GM12873 (cell line): ENCODE data around the gene FBLN7.

Experiments used
- TF ChIP-seq, protein P1 (sequence below): IDR thresholded peaks from 2 replicates; pipeline ENCODE4 v1.5.1; 2012; ENCODE audit warnings: low read depth, mild to moderate bottlenecking, moderate library complexity, low read length, control low read depth; ENCODE audit not compliant: insufficient read depth; ENCODE audit errors: missing control alignments

FBLN7 gene

GRCh38 chr2:112136096-112136495 is 2.1 kb upstream of the FBLN7 start:
- TF ChIP-seq, protein P1, sequence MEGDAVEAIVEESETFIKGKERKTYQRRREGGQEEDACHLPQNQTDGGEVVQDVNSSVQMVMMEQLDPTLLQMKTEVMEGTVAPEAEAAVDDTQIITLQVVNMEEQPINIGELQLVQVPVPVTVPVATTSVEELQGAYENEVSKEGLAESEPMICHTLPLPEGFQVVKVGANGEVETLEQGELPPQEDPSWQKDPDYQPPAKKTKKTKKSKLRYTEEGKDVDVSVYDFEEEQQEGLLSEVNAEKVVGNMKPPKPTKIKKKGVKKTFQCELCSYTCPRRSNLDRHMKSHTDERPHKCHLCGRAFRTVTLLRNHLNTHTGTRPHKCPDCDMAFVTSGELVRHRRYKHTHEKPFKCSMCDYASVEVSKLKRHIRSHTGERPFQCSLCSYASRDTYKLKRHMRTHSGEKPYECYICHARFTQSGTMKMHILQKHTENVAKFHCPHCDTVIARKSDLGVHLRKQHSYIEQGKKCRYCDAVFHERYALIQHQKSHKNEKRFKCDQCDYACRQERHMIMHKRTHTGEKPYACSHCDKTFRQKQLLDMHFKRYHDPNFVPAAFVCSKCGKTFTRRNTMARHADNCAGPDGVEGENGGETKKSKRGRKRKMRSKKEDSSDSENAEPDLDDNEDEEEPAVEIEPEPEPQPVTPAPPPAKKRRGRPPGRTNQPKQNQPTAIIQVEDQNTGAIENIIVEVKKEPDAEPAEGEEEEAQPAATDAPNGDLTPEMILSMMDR = no peak

GRCh38 chr2:112137516-112138158 is 548 bp upstream of the FBLN7 start:
- TF ChIP-seq, protein P1 = no peak

- TF ChIP-seq, protein P1 = no peak
Measured at GRCh38 chr2:112140205-112140802, 2.1 kb downstream of the FBLN7 start.

DNA sequence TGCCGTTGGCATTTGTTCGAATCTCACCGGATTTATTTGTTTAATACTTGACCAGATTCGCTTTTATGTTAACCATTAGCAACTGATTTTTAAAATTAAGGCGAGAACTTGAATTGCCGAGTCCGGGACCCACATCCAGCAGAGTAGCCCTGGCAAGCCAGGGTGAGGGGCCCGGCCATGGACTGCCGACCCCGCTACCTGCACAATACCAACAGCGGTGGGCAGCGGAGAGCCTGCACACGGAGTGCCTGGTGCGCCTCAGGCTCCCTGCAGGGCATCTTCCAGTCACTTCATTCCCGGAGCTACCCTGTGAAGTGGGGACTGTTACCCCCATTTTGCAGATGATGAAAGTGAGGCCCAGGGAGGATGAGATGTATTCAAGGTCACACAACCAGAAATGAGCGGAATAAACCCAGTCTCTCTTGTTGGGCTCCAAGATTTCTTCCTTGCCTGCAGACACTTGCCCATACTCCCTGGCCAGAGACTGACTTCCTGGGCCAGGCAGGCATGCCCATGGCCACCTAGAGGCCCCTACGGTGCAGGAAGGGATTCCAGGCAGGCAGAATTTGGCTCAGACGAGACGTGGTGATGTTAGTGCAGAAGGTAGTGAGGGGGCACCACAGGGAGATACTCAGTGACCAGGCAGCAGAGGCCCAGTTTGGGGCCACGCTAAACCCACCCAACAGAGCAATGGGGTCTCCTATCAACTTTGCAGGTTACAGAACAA is 2.9 kb downstream of the FBLN7 start:
- TF ChIP-seq, protein P1 = no peak

- TF ChIP-seq, protein P1 = no peak
Measured at GRCh38 chr2:112141626-112142007, 3.4 kb downstream of the FBLN7 start.

DNA sequence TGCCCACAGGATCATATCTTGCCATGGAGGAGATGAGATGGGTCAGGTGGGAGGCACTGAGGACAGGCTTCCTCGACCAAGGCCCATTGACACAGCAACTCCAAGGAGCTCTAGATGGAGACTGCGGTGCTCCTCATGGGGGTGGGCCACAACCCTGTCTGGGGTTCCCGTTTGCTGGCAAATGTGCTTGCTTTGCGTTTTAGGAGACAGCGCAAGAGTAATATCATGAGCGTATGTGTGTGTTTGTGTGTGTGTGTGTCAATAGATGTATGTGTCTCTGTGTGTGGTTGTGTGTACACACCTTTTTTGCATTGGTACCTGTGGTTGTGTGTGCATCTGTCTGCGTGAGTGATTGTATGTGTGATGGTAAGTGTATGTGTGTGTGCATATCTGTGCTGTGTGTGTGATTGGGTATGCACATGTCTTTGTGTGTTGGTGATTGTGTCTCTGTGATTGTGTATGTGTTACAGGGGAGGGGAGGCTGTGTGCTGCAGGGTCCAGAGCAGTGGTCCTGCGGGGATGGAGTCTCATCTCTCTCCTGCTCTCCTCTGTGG is 4.4 kb downstream of the FBLN7 start:
- TF ChIP-seq, protein P1 = no peak

DNA sequence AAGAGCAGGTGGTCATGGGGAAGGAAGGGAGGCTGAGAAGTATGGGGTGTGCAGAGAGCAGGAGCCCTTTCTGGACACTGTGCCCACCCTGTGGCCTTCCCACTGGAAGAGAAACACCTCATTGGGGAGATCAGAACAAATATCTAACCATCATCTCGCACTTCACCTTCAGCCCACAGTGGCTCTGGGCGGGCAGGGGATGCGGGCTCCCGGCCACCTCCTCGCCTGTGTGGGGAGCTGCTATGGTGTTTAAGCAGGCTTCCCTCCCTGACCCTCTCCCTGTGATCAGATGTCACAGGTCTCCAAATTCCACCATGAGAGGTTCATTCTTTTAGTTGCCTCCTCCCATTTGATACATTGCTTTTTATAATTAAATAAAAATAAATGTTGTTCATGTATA is 5.0 kb downstream of the FBLN7 start:
- TF ChIP-seq, protein P1 = no peak
